Astrocyte (in vitro differentiated cells and primary cell): ENCODE results near the gene TLNRD1. TPM values are rescaled to one million over a fixed set of nuclear protein-coding genes. Genes with fewer than 3 reads are reported as not detected.

Experiments used
- DNase-seq: peaks from one replicate; pipeline ENCODE4 v3.0.0-alpha.2; 2010; ENCODE audit warnings: low read depth
- FAIRE-seq: peaks from 2 replicates; lab custom pipeline; 2011; peaks lifted over from hg19 to GRCh38; lab: Jason Lieb, UNC
- H2AFZ ChIP-seq: 2 replicates; pipeline ENCODE4 v1.6.0; 2012; ENCODE audit warnings: low read depth, low read length, inconsistent platforms
- H3K27ac ChIP-seq: 2 replicates; pipeline ENCODE4 v1.5.1; 2011; ENCODE audit warnings: low read depth, low read length, inconsistent platforms
- H3K27me3 ChIP-seq: 2 replicates; pipeline ENCODE4 v1.6.0; 2011; ENCODE audit warnings: low read length, inconsistent platforms; ENCODE audit not compliant: insufficient read depth
- H3K36me3 ChIP-seq: 2 replicates; pipeline ENCODE4 v1.5.1; 2011; ENCODE audit warnings: low read length, inconsistent platforms; ENCODE audit not compliant: insufficient read depth
- H3K4me1 ChIP-seq: 2 replicates; pipeline ENCODE4 v1.5.1; 2011; ENCODE audit warnings: low read length, inconsistent platforms; ENCODE audit not compliant: insufficient read depth
- H3K4me2 ChIP-seq: 2 replicates; pipeline ENCODE4 v1.6.0; 2012; ENCODE audit warnings: low read length, inconsistent platforms
- H3K4me3 ChIP-seq: 2 replicates; pipeline ENCODE4 v1.5.1; 2011; ENCODE audit warnings: low read depth, mild to moderate bottlenecking, low read length, inconsistent platforms; ENCODE audit not compliant: insufficient read depth
- H3K79me2 ChIP-seq: 2 replicates; pipeline ENCODE4 v1.6.0; 2012; ENCODE audit warnings: mild to moderate bottlenecking, low read length, inconsistent platforms; ENCODE audit not compliant: insufficient read depth
- H3K9ac ChIP-seq: 2 replicates; pipeline ENCODE4 v1.6.0; 2012; ENCODE audit warnings: mild to moderate bottlenecking, low read length, inconsistent platforms
- H3K9me3 ChIP-seq: 2 replicates; pipeline ENCODE4 v1.5.1; 2012; ENCODE audit warnings: low read depth, mild to moderate bottlenecking, low read length, inconsistent platforms; ENCODE audit not compliant: insufficient read depth
- H4K20me1 ChIP-seq: 2 replicates; pipeline ENCODE4 v1.6.0; 2012; ENCODE audit warnings: low read length, inconsistent platforms; ENCODE audit not compliant: insufficient read depth
- H3K27ac Mint-ChIP-seq: one replicate; pipeline ENCODE4 v1.8.0; 2021; ENCODE audit warnings: mild to moderate bottlenecking, mixed read lengths; ENCODE audit not compliant: unreplicated experiment
- H3K27me3 Mint-ChIP-seq: one replicate; pipeline ENCODE4 v1.8.0; 2021; ENCODE audit warnings: low read depth, mixed read lengths; ENCODE audit not compliant: unreplicated experiment
- H3K36me3 Mint-ChIP-seq: one replicate; pipeline ENCODE4 v1.8.0; 2021; ENCODE audit warnings: low read depth, mixed read lengths; ENCODE audit not compliant: unreplicated experiment
- H3K4me1 Mint-ChIP-seq: one replicate; pipeline ENCODE4 v1.8.0; 2021; ENCODE audit warnings: low read depth, mixed read lengths; ENCODE audit not compliant: unreplicated experiment
- H3K4me3 Mint-ChIP-seq: one replicate; pipeline ENCODE4 v1.8.0; 2021; ENCODE audit warnings: mild to moderate bottlenecking, moderate library complexity, mixed read lengths; ENCODE audit not compliant: unreplicated experiment
- H3K9me3 Mint-ChIP-seq: one replicate; pipeline ENCODE4 v1.8.0; 2021; ENCODE audit warnings: mild to moderate bottlenecking, mixed read lengths; ENCODE audit not compliant: unreplicated experiment
- EZH2 ChIP-seq: IDR thresholded peaks from 2 replicates; pipeline ENCODE4 v1.6.1; 2012; ENCODE audit warnings: mild to moderate bottlenecking, low read length, inconsistent platforms; ENCODE audit not compliant: insufficient read depth
- total RNA-seq: library from RNA; stranded (reverse); gene quantifications from 2 replicates; pipeline ENCODE4 v1.2.1, GENCODE V29; 2021
- TF ChIP-seq, protein P1 (sequence below): IDR thresholded peaks from 2 replicates; pipeline ENCODE4 v1.5.1; 2011; ENCODE audit warnings: low read depth, mild to moderate bottlenecking, inconsistent platforms, low read length, moderate library complexity; ENCODE audit not compliant: insufficient read depth

TLNRD1 gene
- total RNA-seq, 1 donor from 2014 or later, result 24.2 TPM

- FAIRE-seq (no peak), DNase-seq (no peak)
- Histone ChIP-seq H2AFZ (no peak overlapping the region), H3K27ac (no peak overlapping the region), H3K79me2 (peaks cover 6% of the 10 kb centered on the region), H3K27me3 (no peaks in the 10 kb centered on the region), H3K4me3 (no peak overlapping the region), H3K4me2 (no peak overlapping the region), H3K9ac (no peak overlapping the region), H4K20me1 (peaks cover 31% of the 10 kb centered on the region), H3K36me3 (peaks cover 3% of the 10 kb centered on the region), H3K9me3 (no peaks in the 10 kb centered on the region), H3K4me1 (peaks cover 8% of the 10 kb centered on the region)
- Mint-ChIP-seq H3K9me3 (peaks cover 8% of the 10 kb centered on the region), H3K4me1 (peaks cover 14% of the 10 kb centered on the region), H3K36me3 (peaks cover 10% of the 10 kb centered on the region), H3K27ac (no peak overlapping the region), H3K27me3 (no peaks in the 10 kb centered on the region), H3K4me3 (no peak overlapping the region)
- TF ChIP-seq, protein P1, sequence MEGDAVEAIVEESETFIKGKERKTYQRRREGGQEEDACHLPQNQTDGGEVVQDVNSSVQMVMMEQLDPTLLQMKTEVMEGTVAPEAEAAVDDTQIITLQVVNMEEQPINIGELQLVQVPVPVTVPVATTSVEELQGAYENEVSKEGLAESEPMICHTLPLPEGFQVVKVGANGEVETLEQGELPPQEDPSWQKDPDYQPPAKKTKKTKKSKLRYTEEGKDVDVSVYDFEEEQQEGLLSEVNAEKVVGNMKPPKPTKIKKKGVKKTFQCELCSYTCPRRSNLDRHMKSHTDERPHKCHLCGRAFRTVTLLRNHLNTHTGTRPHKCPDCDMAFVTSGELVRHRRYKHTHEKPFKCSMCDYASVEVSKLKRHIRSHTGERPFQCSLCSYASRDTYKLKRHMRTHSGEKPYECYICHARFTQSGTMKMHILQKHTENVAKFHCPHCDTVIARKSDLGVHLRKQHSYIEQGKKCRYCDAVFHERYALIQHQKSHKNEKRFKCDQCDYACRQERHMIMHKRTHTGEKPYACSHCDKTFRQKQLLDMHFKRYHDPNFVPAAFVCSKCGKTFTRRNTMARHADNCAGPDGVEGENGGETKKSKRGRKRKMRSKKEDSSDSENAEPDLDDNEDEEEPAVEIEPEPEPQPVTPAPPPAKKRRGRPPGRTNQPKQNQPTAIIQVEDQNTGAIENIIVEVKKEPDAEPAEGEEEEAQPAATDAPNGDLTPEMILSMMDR, result no peak
- no peak for TF ChIP-seq EZH2
Measured at GRCh38 chr15:80969316-80969715, 31.4 kb upstream of the TLNRD1 start.

DNA sequence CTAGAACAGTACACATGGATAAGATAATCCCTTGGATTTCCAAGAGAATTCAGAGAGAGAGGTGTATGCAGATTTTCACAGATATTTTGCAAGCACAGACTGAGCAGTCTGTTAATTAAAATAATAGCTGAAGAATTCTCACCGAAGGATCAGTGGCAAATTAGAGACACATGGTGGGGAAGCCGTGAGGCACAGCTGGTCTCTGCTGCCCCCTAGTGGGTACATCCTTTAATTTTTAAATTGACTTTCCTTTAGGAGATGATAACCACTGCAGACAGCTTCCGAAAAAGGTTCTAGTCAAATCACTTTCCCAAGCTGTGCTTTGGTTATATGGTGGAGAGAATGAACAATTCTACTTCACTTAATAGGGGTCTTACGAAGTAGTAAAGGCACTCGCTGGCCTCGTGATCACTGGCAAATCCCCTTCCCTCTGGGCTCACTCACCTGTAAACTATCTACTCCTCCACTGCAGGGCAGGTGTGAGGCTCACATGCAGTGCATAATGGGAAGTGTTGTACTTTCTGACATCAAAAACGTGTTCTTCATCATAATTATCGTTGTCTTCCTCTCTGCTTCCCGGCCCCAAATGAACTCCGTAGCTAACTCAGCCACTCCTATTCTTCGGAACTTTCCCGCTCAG lies 30.6 kb upstream of the TLNRD1 start:
- H3K27ac ChIP-seq, result no peak overlapping the region
- H3K79me2 ChIP-seq, result peaks cover 6% of the 10 kb centered on the region
- H3K4me3 ChIP-seq, result no peak overlapping the region
- peaks cover 35% of the 10 kb centered on the region for H4K20me1 ChIP-seq
- Mint-ChIP-seq H3K27ac (no peak overlapping the region), H3K36me3 (peaks cover 8% of the 10 kb centered on the region), H3K27me3 (no peaks in the 10 kb centered on the region), H3K4me1 (peaks cover 14% of the 10 kb centered on the region), H3K9me3 (peaks cover under 1% of the 10 kb centered on the region), H3K4me3 (no peak overlapping the region)
- H3K36me3 ChIP-seq, result peaks cover 3% of the 10 kb centered on the region
- H3K27me3 ChIP-seq, result no peaks in the 10 kb centered on the region
- H3K9me3 ChIP-seq, result no peaks in the 10 kb centered on the region
- DNase-seq, result no peak
- H2AFZ ChIP-seq, result no peak overlapping the region
- peak; percentile 29 for FAIRE-seq
- H3K4me1 ChIP-seq, result peaks cover 8% of the 10 kb centered on the region
- H3K9ac ChIP-seq, result no peak overlapping the region
- TF ChIP-seq, protein P1, result peak; percentile 76
- TF ChIP-seq EZH2, result no peak
- H3K4me2 ChIP-seq, result no peak overlapping the region

DNA sequence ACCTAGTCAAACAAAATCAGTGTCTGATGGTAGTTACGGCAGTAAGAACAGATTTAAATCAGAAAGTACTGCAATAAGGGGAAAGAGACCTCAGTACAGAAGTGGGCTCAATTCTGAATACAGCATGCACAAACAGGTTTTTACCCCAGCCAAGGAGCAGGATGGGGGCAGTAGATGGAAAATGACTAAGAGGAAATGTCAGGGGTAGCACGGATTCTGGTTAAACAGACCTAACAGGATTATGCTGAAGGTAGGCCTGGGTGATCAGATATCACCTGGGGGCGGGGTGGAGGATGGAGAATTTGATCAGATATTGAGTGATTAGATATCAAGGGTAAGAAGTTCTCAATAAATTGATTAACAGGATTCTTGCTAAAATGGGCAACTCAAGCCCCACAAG lies 30.1 kb upstream of the TLNRD1 start:
- no peaks in the 10 kb centered on the region for H3K9me3 Mint-ChIP-seq
- H3K4me2 ChIP-seq, result no peak overlapping the region
- no peak overlapping the region for H3K9ac ChIP-seq
- FAIRE-seq, result no peak
- peaks cover 14% of the 10 kb centered on the region for H3K4me1 Mint-ChIP-seq
- DNase-seq, result no peak
- H4K20me1 ChIP-seq, result peaks cover 38% of the 10 kb centered on the region
- H3K4me3 ChIP-seq, result no peak overlapping the region
- H3K4me1 ChIP-seq, result peaks cover 8% of the 10 kb centered on the region
- H3K27ac Mint-ChIP-seq, result no peak overlapping the region
- H3K4me3 Mint-ChIP-seq, result no peak overlapping the region
- TF ChIP-seq EZH2, result no peak
- TF ChIP-seq, protein P1, result no peak
- peaks cover 4% of the 10 kb centered on the region for H3K36me3 Mint-ChIP-seq
- no peaks in the 10 kb centered on the region for H3K27me3 Mint-ChIP-seq
- H3K27me3 ChIP-seq, result no peaks in the 10 kb centered on the region
- H3K79me2 ChIP-seq, result peaks cover 11% of the 10 kb centered on the region
- H3K9me3 ChIP-seq, result no peaks in the 10 kb centered on the region
- no peak overlapping the region for H2AFZ ChIP-seq
- H3K27ac ChIP-seq, result no peak overlapping the region
- H3K36me3 ChIP-seq, result peaks cover 3% of the 10 kb centered on the region
